ENCODE data around the gene MRPL20. TPM values are rescaled to one million over a fixed set of nuclear protein-coding genes. Genes with fewer than 3 reads are reported as not detected.

The MRPL20 gene
- total and polyA plus RNA-seq, 9 of the 15 experiments (the other 6 are each of a cell fraction or from before 2014, with no cell fraction given) = 180 to 671 (median 229) TPM

- TF ChIP-seq, protein P1, sequence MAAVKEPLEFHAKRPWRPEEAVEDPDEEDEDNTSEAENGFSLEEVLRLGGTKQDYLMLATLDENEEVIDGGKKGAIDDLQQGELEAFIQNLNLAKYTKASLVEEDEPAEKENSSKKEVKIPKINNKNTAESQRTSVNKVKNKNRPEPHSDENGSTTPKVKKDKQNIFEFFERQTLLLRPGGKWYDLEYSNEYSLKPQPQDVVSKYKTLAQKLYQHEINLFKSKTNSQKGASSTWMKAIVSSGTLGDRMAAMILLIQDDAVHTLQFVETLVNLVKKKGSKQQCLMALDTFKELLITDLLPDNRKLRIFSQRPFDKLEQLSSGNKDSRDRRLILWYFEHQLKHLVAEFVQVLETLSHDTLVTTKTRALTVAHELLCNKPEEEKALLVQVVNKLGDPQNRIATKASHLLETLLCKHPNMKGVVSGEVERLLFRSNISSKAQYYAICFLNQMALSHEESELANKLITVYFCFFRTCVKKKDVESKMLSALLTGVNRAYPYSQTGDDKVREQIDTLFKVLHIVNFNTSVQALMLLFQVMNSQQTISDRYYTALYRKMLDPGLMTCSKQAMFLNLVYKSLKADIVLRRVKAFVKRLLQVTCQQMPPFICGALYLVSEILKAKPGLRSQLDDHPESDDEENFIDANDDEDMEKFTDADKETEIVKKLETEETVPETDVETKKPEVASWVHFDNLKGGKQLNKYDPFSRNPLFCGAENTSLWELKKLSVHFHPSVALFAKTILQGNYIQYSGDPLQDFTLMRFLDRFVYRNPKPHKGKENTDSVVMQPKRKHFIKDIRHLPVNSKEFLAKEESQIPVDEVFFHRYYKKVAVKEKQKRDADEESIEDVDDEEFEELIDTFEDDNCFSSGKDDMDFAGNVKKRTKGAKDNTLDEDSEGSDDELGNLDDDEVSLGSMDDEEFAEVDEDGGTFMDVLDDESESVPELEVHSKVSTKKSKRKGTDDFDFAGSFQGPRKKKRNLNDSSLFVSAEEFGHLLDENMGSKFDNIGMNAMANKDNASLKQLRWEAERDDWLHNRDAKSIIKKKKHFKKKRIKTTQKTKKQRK (IDR thresholded peaks at IDR 0.05; ENCODE audit: borderline replicate concordance, low read depth, low read length) = no peak
- no peak for TF ChIP-seq HNRNPK (IDR thresholded peaks at IDR 0.05; ENCODE audit: low read depth, low read length, poor library complexity, severe bottlenecking)
- TF ChIP-seq ZNF695 (CRISPR knock-in tag; IDR thresholded peaks at IDR 0.05) = no peak
- TF ChIP-seq, protein P2, sequence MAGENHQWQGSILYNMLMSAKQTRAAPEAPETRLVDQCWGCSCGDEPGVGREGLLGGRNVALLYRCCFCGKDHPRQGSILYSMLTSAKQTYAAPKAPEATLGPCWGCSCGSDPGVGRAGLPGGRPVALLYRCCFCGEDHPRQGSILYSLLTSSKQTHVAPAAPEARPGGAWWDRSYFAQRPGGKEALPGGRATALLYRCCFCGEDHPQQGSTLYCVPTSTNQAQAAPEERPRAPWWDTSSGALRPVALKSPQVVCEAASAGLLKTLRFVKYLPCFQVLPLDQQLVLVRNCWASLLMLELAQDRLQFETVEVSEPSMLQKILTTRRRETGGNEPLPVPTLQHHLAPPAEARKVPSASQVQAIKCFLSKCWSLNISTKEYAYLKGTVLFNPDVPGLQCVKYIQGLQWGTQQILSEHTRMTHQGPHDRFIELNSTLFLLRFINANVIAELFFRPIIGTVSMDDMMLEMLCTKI (IDR thresholded peaks at IDR 0.05; ENCODE audit: partially characterized antibody) = no peak
- TF ChIP-seq ZBTB1 (CRISPR knock-in tag; IDR thresholded peaks at IDR 0.05; ENCODE audit: borderline replicate concordance, low read depth) = no peak
- no peak for TF ChIP-seq LARP7 (IDR thresholded peaks at IDR 0.05)
- TF ChIP-seq ZNF282 (CRISPR knock-in tag; IDR thresholded peaks at IDR 0.05) = no peak
- no peak for TF ChIP-seq SIN3B (IDR thresholded peaks at IDR 0.05; ENCODE audit: low read depth)
- TF ChIP-seq BRF1 (IDR thresholded peaks at IDR 0.05; ENCODE audit: borderline replicate concordance, extremely low read depth, insufficient read length) = no peak
- TF ChIP-seq ZFPM2 (CRISPR knock-in tag; IDR thresholded peaks at IDR 0.05) = no peak
- TF ChIP-seq, protein P3, sequence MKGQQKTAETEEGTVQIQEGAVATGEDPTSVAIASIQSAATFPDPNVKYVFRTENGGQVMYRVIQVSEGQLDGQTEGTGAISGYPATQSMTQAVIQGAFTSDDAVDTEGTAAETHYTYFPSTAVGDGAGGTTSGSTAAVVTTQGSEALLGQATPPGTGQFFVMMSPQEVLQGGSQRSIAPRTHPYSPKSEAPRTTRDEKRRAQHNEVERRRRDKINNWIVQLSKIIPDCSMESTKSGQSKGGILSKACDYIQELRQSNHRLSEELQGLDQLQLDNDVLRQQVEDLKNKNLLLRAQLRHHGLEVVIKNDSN (CRISPR knock-in tag; IDR thresholded peaks at IDR 0.05) = no peak
- TF ChIP-seq ESRRB (CRISPR knock-in tag; IDR thresholded peaks at IDR 0.05; ENCODE audit: borderline replicate concordance) = no peak
- peak; percentile 98 for TF ChIP-seq HDAC8 (tag; IDR thresholded peaks at IDR 0.05)
- peak; percentile 78; the same call in 1 of the 2 replicates for TF ChIP-seq ZNF644 (tag; IDR thresholded peaks at IDR 0.05; ENCODE audit: low read depth)
- TF ChIP-seq DMBX1 (CRISPR knock-in tag; IDR thresholded peaks at IDR 0.05; ENCODE audit: borderline replicate concordance) = peak; percentile 85
- no peak for TF ChIP-seq ZNF224 (CRISPR knock-in tag; IDR thresholded peaks at IDR 0.05)
- TF ChIP-seq HIVEP1 (CRISPR knock-in tag; IDR thresholded peaks at IDR 0.05) = peak; percentile 87; the same call in 1 of the 2 replicates
- no peak for TF ChIP-seq XRCC4 (IDR thresholded peaks at IDR 0.05; ENCODE audit: extremely low read depth, insufficient read depth, insufficient read length)
- TF ChIP-seq, protein P4, sequence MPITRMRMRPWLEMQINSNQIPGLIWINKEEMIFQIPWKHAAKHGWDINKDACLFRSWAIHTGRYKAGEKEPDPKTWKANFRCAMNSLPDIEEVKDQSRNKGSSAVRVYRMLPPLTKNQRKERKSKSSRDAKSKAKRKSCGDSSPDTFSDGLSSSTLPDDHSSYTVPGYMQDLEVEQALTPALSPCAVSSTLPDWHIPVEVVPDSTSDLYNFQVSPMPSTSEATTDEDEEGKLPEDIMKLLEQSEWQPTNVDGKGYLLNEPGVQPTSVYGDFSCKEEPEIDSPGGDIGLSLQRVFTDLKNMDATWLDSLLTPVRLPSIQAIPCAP (CRISPR knock-in tag; IDR thresholded peaks at IDR 0.05; ENCODE audit: borderline replicate concordance) = no peak
- TF ChIP-seq CEBPG (CRISPR knock-in tag; IDR thresholded peaks at IDR 0.05) = no peak
- TF ChIP-seq CEBPG (tag; conservative IDR thresholded peaks at IDR 0.05 in 1 of 2, IDR thresholded peaks at IDR 0.05 in 1 of 2) = no peak
- TF ChIP-seq ZNF76 (CRISPR knock-in tag; IDR thresholded peaks at IDR 0.05; ENCODE audit: borderline replicate concordance) = peak; percentile 91
Observed at GRCh38 chr1:1422465-1423244, 15.6 kb upstream of the MRPL20 start (continued).
